ENCODE data around the gene FNDC1. TPM values are rescaled to one million over a fixed set of nuclear protein-coding genes. Genes with fewer than 3 reads are reported as not detected.
"Not testable (repeated sequence)": the region's sequence is repeated elsewhere in the genome, so short reads cannot be mapped to it uniquely, and the experiment has no call there.

FNDC1 gene
- total and polyA plus RNA-seq, 10 of the 15 experiments (the other 5 are each of a cell fraction or from before 2014, with no cell fraction given) = not detected

GRCh38 chr6:159284661-159285060, 115.5 kb downstream of the FNDC1 start:
- in situ Hi-C loops (cut with MboI); RAD21 ChIA-PET (ENCODE audit: unreplicated experiment); DNase-seq (ENCODE audit: low read depth, low spot score); H3K4me3 ChIP-seq; CTCF ChIA-PET; SMC1A ChIA-PET (ENCODE audit: uncharacterized antibody, unreplicated experiment); H3K79me2 ChIP-seq (ENCODE audit: control insufficient read depth, insufficient read depth, low read length); H3K36me3 ChIP-seq (ENCODE audit: control insufficient read depth in 2 of 2, insufficient read depth in 2 of 2, low read length in 1 of 2); H4K20me1 ChIP-seq (ENCODE audit: control insufficient read depth, insufficient read depth); H3K4me1 ChIP-seq (ENCODE audit: control insufficient read depth, insufficient read depth, low read length); intact Hi-C loops (cut with micrococcal nuclease; ENCODE audit: unreplicated experiment); H2AFZ ChIP-seq (ENCODE audit: control insufficient read depth, low read depth, low read length); POLR2A ChIA-PET; ATAC-seq; H3K9ac ChIP-seq (ENCODE audit: control insufficient read depth, insufficient read depth, low read length); H3K9me3 ChIP-seq (replicated peaks; ENCODE audit: control insufficient read depth, insufficient read depth, low read length); FAIRE-seq; H3K4me2 ChIP-seq (ENCODE audit: control insufficient read depth, insufficient read depth); H3K27ac ChIP-seq (ENCODE audit: control insufficient read depth, insufficient read depth); BruUV-seq (replicated peaks); H3K27me3 ChIP-seq (replicated peaks in 1 of 2; ENCODE audit: control insufficient read depth in 2 of 2, insufficient read depth in 2 of 2, low read length in 1 of 2): not testable (repeated sequence)

- RAD21 ChIA-PET (ENCODE audit: unreplicated experiment) = no interaction called here
- intact Hi-C loops (cut with micrococcal nuclease; ENCODE audit: unreplicated experiment) = no loop called here
- FAIRE-seq = no peak
- TF ChIP-seq SRF (IDR thresholded peaks at IDR 0.05; ENCODE audit: low read depth in 2 of 2, low read length in 2 of 2) (no peak), NKRF (conservative IDR thresholded peaks at IDR 0.05) (no peak), SIX5 (IDR thresholded peaks at IDR 0.05; ENCODE audit: low read depth, low read length, severe bottlenecking) (no peak), POU2F2 (IDR thresholded peaks at IDR 0.05; ENCODE audit: borderline replicate concordance, low read depth, low read length) (no peak), CHD4 (IDR thresholded peaks at IDR 0.05) (no peak), STAT3 (IDR thresholded peaks at IDR 0.05; ENCODE audit: low read depth, low read length) (no peak), USF1 (IDR thresholded peaks at IDR 0.05; ENCODE audit: borderline replicate concordance, extremely low read length, insufficient read depth, low read depth, low read length) (no peak), ZNF687 (IDR thresholded peaks at IDR 0.05) (no peak), PKNOX1 (IDR thresholded peaks at IDR 0.05) (no peak), SMAD5 (IDR thresholded peaks at IDR 0.05; ENCODE audit: low read depth) (no peak)
These were observed 129.6 kb downstream of the FNDC1 start for GRCh38 chr6:159298840-159299239.

More at GRCh38 chr6:159298840-159299239, 129.6 kb downstream of the FNDC1 start:
- 18% methylated on average over 5 of the region's 5 CpGs for WGBS (ENCODE audit: insufficient coverage, insufficient replicate concordance, low lambda C conversion rate, missing lambda C conversion rate)
- ATAC-seq (peak; percentile 34; the same call in 1 of the 3 replicates), DNase-seq (ENCODE audit: low read depth, low spot score) (no peak)
- CTCF ChIA-PET = interaction anchor here (1.6 kb wide), 1 partner anchor 46 kb away, joined by 5 read pairs; no protein-coding TSS in a partner anchor
- no peak overlapping the region for H3K27ac ChIP-seq (ENCODE audit: control insufficient read depth, insufficient read depth)
- no peaks in the 10 kb centered on the region; the same call in 2 of the 3 replicates for H3K9me3 ChIP-seq (replicated peaks; ENCODE audit: control insufficient read depth, insufficient read depth, low read length)
- BruUV-seq (replicated peaks) = no TSS peak
- no peak overlapping the region for H3K9ac ChIP-seq (ENCODE audit: control insufficient read depth, insufficient read depth, low read length)
- peaks cover 0 to 3% of the 10 kb centered on the region in 2 experiments; a peak in 2 of 4 replicates for H3K27me3 ChIP-seq (replicated peaks in 1 of 2; ENCODE audit: control insufficient read depth in 2 of 2, insufficient read depth in 2 of 2, low read length in 1 of 2)
- POLR2A ChIA-PET = no interaction called here
- no peaks in the 10 kb centered on the region for H3K36me3 ChIP-seq (ENCODE audit: control insufficient read depth in 2 of 2, insufficient read depth in 2 of 2, low read length in 1 of 2)
- no peak overlapping the region for H2AFZ ChIP-seq (ENCODE audit: control insufficient read depth, low read depth, low read length)
- in situ Hi-C loops (cut with MboI) = no loop called here
- no peaks in the 10 kb centered on the region for H3K4me1 ChIP-seq (ENCODE audit: control insufficient read depth, insufficient read depth, low read length)
- no peaks in the 10 kb centered on the region for H3K79me2 ChIP-seq (ENCODE audit: control insufficient read depth, insufficient read depth, low read length)
- no peak overlapping the region for H3K4me2 ChIP-seq (ENCODE audit: control insufficient read depth, insufficient read depth)
- H4K20me1 ChIP-seq (ENCODE audit: control insufficient read depth, insufficient read depth) = no peaks in the 10 kb centered on the region
- no peak overlapping the region for H3K4me3 ChIP-seq
- SMC1A ChIA-PET (ENCODE audit: uncharacterized antibody, unreplicated experiment) = no interaction called here
